ENCODE measurements around the gene NTRK2.

- TF ChIP-seq, protein P1, sequence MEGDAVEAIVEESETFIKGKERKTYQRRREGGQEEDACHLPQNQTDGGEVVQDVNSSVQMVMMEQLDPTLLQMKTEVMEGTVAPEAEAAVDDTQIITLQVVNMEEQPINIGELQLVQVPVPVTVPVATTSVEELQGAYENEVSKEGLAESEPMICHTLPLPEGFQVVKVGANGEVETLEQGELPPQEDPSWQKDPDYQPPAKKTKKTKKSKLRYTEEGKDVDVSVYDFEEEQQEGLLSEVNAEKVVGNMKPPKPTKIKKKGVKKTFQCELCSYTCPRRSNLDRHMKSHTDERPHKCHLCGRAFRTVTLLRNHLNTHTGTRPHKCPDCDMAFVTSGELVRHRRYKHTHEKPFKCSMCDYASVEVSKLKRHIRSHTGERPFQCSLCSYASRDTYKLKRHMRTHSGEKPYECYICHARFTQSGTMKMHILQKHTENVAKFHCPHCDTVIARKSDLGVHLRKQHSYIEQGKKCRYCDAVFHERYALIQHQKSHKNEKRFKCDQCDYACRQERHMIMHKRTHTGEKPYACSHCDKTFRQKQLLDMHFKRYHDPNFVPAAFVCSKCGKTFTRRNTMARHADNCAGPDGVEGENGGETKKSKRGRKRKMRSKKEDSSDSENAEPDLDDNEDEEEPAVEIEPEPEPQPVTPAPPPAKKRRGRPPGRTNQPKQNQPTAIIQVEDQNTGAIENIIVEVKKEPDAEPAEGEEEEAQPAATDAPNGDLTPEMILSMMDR (conservative IDR thresholded peaks at IDR 0.05; ENCODE audit: low read depth, low read length), result no peak
- no peak for TF ChIP-seq EZH2 (IDR thresholded peaks at IDR 0.05; ENCODE audit: borderline replicate concordance, low read depth, low read length, poor library complexity, severe bottlenecking)
Measured at GRCh38 chr9:84988621-84989020, 319.1 kb downstream of the NTRK2 start.

All from A673 (cell line).